ENCODE measurements around the gene LCMT1.
A peak's percentile ranks its signal among the peaks of the same experiment; 100 is the strongest.
"Not testable (repeated sequence)": the region's sequence is repeated elsewhere in the genome, so short reads cannot be mapped to it uniquely, and the experiment has no call there.

Gene LCMT1

DNA sequence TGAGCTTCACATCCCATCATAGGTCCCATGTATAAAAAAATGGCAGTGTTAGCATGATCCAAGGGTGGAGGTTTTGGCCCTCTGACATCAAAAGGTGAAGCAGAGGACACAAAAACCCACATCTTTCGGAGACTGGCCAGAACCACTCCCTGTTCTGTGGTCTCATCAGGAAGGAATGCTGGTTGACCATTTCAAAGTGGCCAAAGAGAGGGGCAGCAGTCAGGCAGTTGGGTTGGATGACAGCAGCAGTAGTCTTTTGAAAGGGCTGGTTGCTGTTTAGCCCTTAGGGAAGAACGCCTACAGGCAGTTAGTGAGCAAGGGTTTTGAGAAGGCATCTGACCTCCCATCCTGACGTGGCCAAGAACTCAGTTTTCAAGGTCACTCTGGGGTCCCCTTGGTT is 40.5 kb downstream of the LCMT1 start:
- DNase-seq, result no peak

DNA sequence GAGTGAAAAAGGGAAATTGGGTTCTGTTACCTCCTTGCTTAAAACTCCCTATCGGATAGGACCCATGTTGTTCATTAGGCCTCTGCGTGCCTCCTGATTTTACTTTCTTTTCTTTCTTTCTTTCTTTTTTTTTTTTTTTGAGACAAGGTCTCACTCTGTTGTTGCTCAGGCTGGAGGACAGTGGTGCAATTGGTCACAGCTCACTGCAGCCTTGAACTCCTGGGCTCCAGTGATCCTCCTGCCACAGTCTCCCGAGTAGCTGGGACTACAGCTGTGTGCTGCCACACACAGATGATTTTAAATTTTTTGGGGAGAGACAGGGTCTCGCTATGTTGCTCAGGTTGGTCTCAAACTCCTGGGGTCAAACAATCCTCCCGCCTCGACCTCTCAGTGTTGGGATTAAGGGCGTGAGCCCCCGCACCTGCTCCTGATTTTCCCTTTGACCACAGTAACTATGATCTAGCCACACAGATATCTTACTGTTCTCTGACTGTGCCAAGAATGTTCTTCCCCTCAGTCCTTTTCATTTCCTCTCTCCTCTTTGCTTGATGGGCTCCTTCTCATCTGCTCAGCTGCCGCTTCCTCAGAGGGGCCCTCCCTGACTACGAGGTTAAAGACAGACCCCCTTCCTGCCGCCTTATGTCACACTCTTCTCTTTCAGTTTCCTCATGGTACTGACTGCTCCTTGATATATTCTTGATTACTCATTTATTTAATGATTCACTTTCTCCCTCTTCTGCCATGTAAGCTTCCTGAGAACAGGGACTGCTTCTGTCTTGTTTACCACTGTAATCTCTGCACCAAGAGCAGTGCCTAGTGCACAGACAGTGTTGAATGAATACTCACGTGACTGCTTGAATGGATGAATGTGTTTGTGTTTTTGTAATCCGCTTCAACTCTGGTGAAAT is 44.3 kb downstream of the LCMT1 start:
- peak; percentile 14 for DNase-seq

DNA sequence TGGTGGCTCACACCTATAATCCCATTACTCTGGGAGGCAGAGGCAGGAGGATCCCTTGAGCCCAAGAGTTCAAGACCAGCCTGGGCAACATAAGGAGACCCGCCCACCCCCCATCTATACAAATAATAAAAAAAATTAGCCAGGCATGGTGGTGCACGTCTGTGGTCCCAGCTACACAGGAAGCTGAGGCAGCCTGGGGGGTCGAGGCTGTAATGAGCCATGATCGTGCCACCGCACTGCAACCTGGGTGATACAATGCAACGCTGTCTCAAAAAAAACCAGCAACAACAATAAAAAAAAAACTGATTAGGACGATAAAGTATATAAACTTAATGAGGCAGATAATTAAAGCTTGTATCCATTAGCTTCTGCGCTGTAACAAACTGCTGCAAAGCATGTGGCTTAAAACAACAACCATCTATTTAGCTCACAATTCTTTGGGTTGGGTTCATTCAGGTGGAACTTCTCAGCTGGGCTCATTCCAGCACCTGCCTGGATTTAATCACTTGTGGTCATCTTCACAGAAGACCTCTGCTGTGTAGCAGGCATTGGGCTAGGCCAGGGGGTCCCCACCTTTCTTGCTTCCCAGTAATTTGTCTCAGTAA is 45.8 kb downstream of the LCMT1 start:
- no peak for DNase-seq

DNA sequence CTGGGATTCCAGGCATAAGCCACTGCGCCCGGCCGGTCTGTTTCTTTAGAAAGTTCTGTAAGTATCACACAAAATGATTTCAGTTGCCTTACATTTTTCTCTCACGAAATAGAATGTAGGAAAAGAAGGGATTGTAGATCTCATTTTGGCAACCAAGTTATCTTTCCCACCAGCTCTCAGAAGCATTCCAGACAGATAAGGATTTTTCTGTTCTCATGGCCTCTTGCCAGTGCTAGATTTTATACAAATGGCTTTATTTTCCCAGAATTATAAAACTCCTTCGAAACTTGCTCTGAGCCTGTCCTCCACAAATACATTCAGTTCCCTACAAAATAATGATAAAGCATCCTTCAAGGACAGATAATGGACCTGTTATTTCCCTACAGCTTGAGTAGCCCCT is 46.9 kb downstream of the LCMT1 start:
- DNase-seq, result no peak

DNA sequence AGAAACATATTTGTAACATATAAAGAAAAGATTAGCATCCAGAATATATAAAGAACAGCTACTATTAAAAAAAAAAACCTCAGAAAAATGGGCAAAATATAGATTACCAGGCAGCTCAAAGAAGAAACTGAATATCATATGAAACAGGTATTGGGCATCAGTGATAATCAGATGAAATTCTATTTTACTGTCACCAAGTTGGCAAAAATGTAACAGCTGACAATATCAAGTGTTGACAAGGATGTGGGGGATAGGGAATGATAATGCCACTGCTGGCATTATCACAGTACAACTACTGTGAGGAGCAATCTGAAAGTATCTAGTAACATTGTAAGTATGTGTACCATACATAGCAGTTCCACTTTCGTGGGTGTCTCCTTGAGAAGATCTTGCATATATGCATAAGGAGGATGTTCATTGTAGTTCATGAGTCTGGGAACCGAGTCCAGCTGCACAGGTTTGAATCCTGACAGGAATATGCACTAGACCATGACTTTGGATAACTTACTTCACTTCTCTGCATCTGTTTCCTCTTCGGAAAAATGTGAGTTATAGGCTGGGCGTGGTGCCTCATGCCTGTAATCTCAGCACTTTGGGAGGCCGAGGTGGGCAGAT is 50.3 kb downstream of the LCMT1 start:
- DNase-seq, result no peak

DNA sequence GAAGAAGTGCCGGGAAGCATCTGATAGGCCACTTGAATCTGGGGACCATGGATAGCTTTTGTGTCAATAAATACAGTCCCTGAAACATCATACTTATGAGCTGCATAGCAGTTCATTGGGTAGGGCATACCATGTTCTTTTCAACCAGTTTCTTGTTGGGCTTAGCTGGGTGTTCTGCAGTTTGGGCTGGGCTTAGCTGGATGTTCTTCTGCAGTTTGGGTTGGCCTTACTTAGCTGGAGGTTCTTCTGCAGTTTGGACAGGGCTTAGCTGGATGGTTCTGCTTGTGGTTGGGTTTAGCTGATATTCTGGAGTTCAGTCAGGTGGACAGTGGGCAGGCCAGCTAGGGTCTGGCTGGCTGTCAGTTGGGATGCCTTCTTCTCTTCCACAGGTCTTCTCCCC is 52.1 kb downstream of the LCMT1 start:
- DNase-seq, result no peak

DNA sequence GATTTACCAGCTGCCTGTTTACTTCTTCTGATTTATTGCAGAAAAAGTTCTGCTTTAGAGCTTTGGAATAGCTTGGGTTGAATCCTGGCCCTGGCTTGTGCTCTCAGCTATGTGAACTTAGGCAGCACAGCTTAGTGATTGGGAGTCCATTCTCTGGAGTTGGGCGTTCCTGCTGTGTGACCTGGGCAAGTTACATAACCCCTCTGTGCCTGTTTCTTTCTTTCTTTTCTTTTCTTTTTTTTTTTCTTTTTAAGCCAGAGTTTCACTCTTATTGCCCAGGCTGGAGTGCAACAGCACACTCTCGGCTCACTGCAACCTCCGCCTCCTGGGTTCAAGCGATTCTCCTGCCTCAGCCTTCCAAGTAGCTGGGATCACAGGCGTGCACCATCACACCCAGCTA is 53.7 kb downstream of the LCMT1 start:
- DNase-seq, result no peak

DNA sequence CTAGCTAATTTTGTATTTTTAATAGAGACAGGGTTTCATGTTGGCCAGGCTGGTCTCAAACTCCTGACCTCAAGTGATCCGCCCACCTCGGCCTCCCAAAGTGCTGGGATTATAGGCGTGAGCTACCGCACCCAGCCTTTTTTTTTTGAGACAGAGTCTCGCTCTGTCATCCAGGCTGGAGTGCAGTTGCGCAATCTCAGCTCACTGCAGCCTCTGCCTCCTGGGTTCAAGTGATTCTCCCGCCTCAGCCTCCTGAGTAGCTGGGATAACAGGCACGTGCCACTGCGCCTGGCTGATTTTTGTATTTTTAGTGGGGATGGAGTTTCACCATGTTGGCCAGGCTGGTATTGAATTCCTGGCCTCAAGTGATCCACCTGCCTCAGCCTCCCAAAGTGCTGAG is 56.4 kb downstream of the LCMT1 start:
- DNase-seq, result not testable (repeated sequence)

DNA sequence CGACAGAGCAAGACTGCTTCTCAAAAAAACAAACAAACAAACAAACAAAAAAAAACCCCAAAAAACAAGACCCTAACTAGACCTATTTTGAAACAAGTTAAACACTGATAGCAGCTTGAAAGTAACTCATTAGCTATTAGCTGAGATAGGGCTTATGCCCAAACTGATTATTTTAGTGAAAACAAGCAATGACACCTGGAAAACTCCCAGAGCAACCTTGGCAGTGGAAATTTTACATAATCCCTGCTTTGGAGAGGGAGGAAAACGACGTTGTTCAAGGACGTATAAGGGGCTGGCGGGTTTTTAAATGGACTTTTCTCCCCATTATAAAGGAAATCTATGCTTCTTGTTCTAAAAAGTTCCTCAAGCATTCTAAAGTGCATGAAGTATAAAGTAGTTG is 59.8 kb downstream of the LCMT1 start:
- no peak for DNase-seq

DNA sequence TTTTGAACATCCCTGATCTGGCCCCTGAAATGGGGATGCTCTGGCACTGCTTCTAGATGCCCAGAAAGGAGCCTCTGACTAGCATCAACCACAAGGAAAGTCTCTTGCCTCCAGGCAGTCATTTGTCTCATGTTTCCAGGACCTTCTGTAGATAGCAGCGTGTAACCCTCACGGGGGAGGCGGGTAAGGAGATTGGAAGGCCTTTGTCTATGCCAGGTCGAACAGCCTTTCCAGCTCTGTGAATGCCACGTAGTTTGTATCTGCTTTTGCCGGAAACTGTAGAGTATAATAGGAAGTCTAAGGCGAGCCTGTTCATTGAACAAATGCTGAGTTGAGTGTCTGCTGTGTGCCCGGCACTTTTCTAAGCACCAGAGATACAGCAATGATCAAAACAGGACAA is 61.3 kb downstream of the LCMT1 start:
- DNase-seq, result no peak

DNA sequence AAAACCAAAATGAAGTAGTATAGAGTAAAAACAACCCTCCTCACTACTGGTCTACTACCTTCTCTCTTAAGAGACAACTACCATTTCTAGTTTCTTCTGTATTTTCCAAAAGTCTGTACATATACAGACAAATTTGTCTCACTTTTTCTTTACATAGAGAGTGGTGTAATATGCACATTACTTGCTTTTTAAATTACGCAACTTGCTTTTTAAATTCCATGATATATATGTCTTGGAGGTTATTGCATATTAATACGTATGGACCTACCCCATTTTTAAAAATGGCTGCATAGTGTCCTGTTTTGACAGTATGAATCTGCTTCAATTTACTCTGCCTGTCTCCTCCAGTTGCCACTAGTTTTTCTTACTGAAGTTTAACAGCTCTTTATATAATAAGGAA is 62.7 kb downstream of the LCMT1 start:
- no peak for DNase-seq

DNA sequence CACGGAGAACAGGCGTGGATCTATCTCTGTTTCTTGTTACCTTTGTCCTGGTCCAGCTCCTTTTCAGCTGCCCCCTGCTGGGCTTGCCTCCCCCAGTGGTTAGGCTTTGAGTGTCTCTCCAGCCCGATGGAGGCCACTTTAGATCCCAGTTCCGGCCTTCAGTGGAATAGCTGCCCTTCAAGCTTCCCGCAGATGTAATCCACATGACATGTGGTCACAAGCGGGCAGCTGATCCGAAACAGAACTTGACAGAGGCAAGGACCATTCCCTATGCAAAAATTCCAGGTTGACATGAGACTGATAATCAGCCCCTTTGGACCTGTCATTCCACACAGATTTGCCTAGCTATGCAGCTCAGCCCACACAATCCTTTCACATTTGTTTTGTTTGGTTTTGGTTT is 64.6 kb downstream of the LCMT1 start:
- DNase-seq, result no peak

DNA sequence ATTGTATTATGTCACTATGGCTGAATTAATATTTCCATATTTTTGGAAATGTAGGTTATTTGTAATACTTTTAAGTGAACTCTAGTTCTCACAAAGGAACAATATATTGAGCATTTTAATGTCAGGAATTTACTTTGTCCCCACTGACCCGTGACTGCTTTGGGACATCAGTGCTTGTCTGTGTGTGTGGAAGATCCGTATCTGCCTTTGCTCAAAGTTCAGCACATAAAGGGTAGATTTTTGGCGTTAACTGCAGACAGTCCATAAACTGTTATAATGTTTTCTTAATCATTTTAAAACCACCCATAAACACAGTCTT is 65.9 kb downstream of the LCMT1 start:
- DNase-seq, result no peak

DNA sequence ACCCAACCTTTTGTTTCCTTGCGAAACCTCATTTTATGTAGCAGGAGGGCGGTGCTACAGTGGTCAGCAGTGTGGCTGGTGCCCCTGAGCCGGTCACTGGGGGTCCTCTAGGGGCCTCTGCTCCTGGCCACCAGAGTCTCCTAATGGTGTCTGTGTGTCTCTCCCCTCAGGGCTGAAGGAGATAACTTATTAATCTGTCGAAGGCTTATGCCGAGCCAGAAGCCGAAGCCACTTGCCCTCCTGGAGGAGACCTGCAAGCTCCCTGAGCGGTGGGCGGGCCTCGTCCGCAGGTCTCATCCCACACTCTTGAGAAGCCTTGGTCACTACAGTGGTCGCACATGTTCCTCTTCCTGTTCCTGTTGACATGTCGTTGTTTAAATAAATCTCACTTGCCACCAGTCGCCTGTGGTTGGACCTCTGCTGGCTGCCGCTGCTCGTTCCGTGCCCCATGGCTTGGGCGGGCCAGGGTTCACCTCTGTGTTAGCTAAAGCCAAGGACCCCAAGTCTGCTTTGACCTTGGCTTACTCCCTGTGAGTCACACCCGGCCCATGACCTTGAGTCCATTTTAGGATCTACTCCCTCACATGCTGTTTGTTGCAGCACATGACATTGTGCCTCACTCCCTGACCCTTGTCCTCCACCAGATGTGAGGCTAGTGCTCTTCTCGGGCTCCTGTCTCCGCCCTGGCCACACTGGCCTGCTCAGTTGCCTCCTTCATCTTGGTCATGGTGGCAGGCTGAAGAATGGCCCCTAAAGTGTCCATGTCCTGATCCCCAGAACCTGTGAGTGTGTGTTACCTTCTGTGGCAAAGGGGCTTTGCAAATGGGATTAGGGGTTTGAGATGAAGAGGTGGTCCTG is 66.5 kb downstream of the LCMT1 start:
- DNase-seq, result peak; percentile 65

DNA sequence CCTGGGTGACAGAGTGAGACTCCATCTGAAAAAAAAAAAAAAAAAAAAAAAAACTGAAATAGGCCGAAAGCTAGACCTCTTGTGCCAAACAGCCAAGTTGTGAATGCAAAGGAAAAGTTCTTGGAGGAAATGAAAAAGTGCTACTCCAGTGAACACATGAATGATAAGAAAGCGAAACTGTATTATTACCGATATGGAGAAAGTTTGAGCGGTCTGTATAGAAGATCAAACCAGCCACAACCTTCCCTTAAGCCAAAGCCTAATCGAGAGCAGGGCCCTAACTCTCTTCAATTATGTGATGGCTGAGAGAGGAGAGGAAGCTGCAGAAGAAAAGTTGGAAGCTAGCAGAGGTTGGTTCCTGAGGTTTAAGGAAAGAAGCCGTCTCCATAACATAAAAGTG is 69.7 kb downstream of the LCMT1 start:
- not testable (repeated sequence) for DNase-seq

DNA sequence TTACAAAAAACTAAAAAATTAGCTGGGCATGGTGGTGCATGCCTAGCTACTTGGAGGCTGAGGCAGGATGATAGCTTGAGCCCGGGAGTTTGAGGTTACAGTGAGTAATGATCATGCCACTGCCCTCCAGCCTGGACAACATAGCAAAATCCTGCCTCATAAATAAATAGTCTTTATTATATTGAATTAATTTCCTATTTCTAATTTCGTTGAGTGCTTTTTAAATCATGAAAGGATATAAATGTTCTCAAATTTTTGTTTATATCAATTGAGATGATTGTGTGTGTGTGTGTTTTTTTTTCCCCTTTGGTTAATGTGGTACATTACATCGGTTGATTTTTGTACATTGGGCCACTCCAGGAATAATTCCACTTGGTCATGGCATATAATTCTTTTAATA is 73.2 kb downstream of the LCMT1 start:
- DNase-seq, result no peak

DNA sequence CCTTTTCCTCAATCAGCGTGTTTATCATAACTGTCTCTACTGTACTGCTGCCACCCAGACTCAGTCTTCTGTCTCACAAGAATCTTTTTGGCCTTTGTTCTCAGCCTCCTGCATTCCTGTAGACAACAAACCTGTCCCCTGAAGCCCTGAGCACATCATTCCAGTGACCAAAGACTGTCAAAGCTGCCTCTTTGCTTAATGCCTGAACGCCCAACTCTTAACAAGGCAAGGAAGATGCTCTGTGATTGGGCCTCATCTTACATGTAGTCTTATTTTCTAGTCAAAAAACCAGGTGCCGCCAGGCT is 75.9 kb downstream of the LCMT1 start:
- no peak for DNase-seq

DNA sequence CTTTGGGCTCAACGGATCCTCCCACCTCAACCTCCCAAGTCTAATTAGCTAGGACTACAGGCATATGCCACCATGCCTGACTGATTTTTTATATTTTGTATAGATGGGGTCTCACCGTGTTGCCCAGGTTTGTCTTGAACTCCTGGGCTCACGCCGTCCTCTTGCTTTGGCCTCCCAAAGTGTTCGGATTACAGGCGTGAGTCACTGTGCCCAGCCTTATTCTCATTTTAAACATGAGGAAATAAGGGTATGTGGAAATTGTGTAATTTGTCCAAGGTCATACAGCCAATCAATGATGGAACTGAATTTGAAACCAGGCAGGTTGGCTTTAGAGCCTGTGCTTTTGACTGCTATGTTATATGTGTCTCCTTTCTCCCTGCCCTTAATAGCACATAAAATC is 77.8 kb downstream of the LCMT1 start:
- peak; percentile 20 for DNase-seq

DNA sequence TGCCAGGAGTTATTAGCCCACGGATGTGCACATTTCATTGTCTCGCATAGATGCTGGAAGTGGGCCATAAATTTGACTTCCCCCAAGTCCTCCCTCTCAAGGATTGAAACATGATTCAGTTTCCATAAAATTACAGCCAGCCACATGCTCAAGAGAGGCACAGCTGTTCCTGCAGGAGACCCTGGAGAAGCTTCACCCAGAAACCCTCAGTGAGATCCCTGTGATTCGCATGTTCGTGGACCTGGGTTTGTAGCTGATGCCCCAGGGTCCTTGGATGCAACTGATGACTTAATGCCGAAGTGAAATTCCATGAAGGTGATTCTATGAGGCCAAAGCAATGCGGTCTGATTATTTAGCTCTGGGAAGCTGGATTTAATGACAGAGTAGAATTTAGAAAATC is 80.6 kb downstream of the LCMT1 start:
- no peak for DNase-seq

DNA sequence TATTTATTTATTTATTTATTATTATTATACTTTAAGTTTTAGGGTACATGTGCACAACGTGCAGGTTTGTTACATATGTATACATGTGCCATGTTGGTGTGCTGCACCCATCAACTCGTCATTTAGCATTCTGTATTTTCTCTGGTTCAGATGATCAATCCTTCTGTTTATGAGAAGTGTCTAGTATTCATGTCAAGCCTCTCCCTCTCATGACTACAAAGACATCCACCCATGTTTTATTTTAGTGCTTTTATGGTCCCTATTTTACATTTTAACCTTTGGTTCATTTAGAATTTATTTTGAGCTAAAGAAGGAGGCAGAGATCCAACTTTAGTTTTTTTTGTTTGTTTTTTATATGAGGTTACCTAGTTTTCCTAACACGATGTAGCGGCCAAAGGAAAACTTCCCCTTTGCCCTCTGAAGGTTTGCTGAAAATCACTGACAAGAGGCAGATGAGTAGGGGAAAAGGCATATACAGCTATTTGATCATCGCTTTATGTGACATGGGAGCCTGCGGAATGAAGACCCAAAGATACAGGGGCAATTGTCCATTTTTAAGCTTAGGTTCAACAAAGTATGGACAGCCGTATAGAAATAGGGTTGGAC is 82.8 kb downstream of the LCMT1 start:
- DNase-seq, result no peak

DNA sequence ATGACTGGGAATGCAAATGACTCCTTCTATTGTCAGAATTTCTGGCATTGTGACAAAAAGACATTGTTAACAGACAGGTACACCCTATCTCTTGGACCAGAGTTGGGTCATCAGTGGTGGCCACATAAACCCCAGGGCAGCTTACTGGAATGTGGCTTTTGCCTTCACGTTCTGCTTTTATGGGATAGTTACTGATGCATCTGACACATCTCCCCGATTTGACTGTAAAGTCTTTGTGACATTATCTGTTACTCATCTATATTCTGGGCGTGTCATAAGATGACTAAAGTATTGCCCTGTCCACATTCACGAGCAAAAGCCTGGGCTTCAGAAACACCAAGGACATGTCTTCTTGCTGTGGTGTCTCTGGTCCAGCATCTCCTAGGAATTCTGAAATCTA is 86.5 kb downstream of the LCMT1 start:
- no peak for DNase-seq

DNA sequence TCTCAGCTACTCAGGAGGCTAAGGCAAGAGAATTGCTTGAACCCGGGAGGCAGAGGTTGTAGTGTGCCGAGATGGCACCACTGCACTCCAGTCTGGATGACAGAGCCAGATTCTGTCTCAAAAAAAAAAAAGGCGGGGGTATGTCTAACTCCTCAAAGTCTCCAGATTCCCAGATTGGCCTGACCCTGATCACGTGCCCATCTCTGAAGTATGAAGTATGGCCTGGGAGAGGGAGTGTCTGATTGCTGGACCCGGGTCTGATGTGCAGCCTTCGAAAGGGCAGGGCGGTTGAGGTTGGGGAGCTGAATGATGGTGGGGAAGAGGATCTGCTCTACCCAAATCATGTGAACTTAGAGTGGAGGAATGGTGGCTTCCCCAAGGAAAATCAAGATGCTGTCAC is 87.9 kb downstream of the LCMT1 start:
- DNase-seq, result no peak

DNA sequence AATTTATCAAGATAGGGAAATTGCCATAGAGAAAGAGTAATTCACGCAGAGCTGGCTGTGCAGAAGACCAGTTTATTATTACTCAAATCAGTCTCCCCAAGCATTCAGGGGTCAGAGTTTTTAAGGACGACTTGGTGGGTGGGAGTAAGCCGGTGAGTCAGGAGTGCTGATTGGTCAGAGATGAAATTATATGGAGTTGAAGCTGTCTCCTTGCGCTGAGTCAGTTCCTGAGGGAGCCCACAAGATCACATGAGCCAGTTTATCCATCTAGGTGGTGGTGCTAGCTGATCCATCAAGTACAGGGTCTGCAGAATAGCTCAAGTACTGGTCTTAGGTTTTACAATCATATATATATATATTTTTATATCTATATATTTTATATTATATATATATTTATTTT is 99.2 kb downstream of the LCMT1 start:
- peak; percentile 76 for DNase-seq

All from MV-4-11 (cell line).